HG03280 (cell line): Measurements from ENCODE around the gene IL19.

ENCODE experiments used
- ATAC-seq: cut with Tn5 transposase; IDR thresholded peaks from one replicate; pipeline ENCODE4 v1.9.1; 2021; ENCODE audit warnings: mild to moderate bottlenecking, moderate library complexity; ENCODE audit not compliant: unreplicated experiment

The IL19 gene

GRCh38 chr1:206828765-206829164 lies 58.2 kb downstream of the IL19 start:
- ATAC-seq = no peak

- no peak for ATAC-seq
These were observed 58.7 kb downstream of the IL19 start for GRCh38 chr1:206829282-206829681.

- no peak for ATAC-seq
These were observed 59.3 kb downstream of the IL19 start for GRCh38 chr1:206829875-206830274.

GRCh38 chr1:206831650-206832049 lies 61.1 kb downstream of the IL19 start:
- ATAC-seq = no peak

GRCh38 chr1:206832352-206832880 lies 61.8 kb downstream of the IL19 start:
- ATAC-seq = no peak

GRCh38 chr1:206833106-206833680 lies 62.6 kb downstream of the IL19 start:
- ATAC-seq = no peak

- no peak for ATAC-seq
These were observed 63.2 kb downstream of the IL19 start for GRCh38 chr1:206833801-206834200.

GRCh38 chr1:206834217-206834616 lies 63.6 kb downstream of the IL19 start:
- ATAC-seq = no peak

GRCh38 chr1:206834711-206835110 lies 64.1 kb downstream of the IL19 start:
- ATAC-seq = no peak

GRCh38 chr1:206835186-206835585 lies 64.6 kb downstream of the IL19 start:
- no peak for ATAC-seq

- ATAC-seq = no peak
These were observed 65.5 kb downstream of the IL19 start for GRCh38 chr1:206836111-206836510.

- no peak for ATAC-seq
These were observed 68.5 kb downstream of the IL19 start for GRCh38 chr1:206839006-206839560.

- no peak for ATAC-seq
These were observed 69.3 kb downstream of the IL19 start for GRCh38 chr1:206839857-206840256.

GRCh38 chr1:206841609-206842323 lies 71.2 kb downstream of the IL19 start:
- no peak for ATAC-seq

GRCh38 chr1:206842854-206843253 lies 72.3 kb downstream of the IL19 start:
- no peak for ATAC-seq

GRCh38 chr1:206843626-206844025 lies 73.1 kb downstream of the IL19 start:
- ATAC-seq = no peak

- ATAC-seq = no peak
These were observed 75.9 kb downstream of the IL19 start for GRCh38 chr1:206846487-206846886.

- ATAC-seq = no peak
These were observed 76.8 kb downstream of the IL19 start for GRCh38 chr1:206847337-206847834.

- ATAC-seq = no peak
These were observed 77.4 kb downstream of the IL19 start for GRCh38 chr1:206847946-206848345.

- ATAC-seq = no peak
These were observed 79.8 kb downstream of the IL19 start for GRCh38 chr1:206850401-206850800.

GRCh38 chr1:206851341-206852010 lies 80.9 kb downstream of the IL19 start:
- no peak for ATAC-seq
